ENCODE measurements around the gene MSH3. TPM values are rescaled to one million over a fixed set of nuclear protein-coding genes. Genes with fewer than 3 reads are reported as not detected.

Gene MSH3
- total RNA-seq, result 10 to 100 TPM in 7 of 8 experiments, 1 to 10 TPM in 1; 9.7 to 25.1 (median 15.7) TPM

DNA sequence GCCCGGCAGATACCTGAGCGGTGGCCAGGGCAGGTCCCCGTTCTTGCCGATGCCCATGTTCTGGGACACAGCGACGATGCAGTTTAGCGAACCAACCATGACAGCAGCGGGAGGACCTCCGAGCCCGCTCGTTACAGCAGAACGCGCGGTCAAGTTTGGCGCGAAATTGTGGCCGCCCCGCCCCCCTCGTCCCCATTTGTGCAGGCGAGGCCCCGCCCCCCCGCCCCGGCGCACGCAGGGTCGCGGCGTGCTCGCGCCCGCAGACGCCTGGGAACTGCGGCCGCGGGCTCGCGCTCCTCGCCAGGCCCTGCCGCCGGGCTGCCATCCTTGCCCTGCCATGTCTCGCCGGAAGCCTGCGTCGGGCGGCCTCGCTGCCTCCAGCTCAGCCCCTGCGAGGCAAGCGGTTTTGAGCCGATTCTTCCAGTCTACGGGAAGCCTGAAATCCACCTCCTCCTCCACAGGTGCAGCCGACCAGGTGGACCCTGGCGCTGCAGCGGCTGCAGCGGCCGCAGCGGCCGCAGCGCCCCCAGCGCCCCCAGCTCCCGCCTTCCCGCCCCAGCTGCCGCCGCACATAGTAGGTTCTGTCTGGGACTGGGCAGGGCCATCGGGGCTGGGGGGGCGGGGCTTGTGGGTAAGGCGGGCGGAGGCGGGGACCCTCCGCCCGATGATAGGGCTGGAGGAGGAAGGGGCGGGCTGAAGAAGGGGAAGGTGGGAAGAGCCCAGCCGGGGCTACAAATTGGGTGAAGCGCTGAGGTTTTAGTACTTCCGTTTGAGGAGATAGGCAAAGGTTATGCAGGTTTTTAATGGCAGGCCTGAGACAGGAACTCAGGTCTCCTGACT is at the start of gene MSH3, which contains the start of gene DHFR:
Gene MSH3, plus strand, starts transcription at position 262 of the 840 bp plus-strand sequence. Its CDS starts 76 bp downstream, at position 338.
Gene DHFR, minus strand, starts transcription at position 593 of the 840 bp plus-strand sequence. Its CDS starts 494 bp downstream, at position 99.
- in situ Hi-C loops (cut with MboI; ENCODE audit: low pct_unique_long_range_greater_than_20kb in 2 of 9, low sequenced_read_pairs in 9 of 9, unreplicated experiment in 9 of 9), result loop anchor here in 3 of 9 experiments (25.0 kb wide), 1 partner anchor 167 kb away; the partner anchor contains the start of gene FAM151B (in 3 of the 3)
- ATAC-seq (replicated peaks in 6 of 8), result peak; percentile 89 to 95 (median 94)
- WGBS, 10 experiments, result 0% methylated on average over 1 of the region's 74 CpGs; no CpG with 5 or more reads in 9 of the 10 experiments

DNA sequence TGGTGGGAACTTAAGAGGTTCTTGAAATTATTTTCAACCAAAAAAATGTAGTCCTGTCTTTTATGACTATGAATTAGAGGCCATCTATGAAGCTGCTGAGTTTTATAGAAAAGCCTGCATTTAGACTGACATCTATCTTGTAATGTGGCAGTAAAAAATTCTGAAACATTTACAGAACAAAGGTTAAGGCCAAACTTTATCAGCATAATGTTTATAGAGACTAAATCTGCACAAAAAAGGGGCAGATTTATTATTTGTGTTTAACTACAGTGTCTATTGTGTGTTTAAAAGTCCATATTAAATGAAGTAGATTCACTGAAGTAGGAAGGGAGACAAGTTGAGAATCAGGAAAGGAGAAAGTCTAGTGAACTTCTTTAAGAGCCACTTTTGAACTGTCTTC is 47.1 kb upstream of the MSH3 start:
- no peaks in the 10 kb centered on the region for H3K4me1 ChIP-seq (replicated peaks in 1 of 2)
- in situ Hi-C loops (cut with MboI; ENCODE audit: low pct_unique_long_range_greater_than_20kb in 2 of 9, low sequenced_read_pairs in 9 of 9, unreplicated experiment in 9 of 9), result no loop called here
- H3K4me3 ChIP-seq, result no peak overlapping the region
- no peak overlapping the region for H3K27ac ChIP-seq
- no peak for ATAC-seq (replicated peaks in 6 of 8)

More for the DNA sequence above, at the start of gene MSH3, which contains the start of gene DHFR:
- H3K27ac ChIP-seq, result peak within 1 kb of the TSS; percentile 84 to 95
- peaks cover 3 to 16% of the 10 kb centered on the region in 2 donors for H3K4me1 ChIP-seq (replicated peaks in 1 of 2)
- peak within 1 kb of the TSS; percentile 52 to 97 (median 84) for H3K4me3 ChIP-seq

DNA sequence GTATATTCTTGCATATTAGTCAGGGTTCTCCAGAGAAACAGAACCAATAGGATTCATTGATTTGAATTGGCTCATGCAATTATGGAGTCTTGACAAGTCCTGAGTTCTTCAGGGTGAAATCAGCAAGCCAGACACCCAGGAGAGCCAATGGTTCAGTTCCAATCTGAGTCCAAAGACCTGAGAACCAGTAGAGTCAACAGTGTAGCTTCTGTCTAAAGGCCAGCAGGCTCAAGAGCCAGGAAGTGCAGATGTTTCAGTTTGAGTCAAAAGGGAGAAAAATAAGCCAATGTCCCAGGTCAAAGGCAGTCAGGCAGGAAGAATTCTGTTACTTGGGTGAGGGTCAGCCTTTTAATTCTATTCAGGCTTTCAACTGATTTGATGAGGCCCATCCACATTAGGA is 46.6 kb upstream of the MSH3 start:
- in situ Hi-C loops (cut with MboI; ENCODE audit: low pct_unique_long_range_greater_than_20kb in 2 of 9, low sequenced_read_pairs in 9 of 9, unreplicated experiment in 9 of 9), result no loop called here
- Histone ChIP-seq H3K4me3 (no peak overlapping the region), H3K4me1 (replicated peaks in 1 of 2) (no peaks in the 10 kb centered on the region), H3K27ac (no peak overlapping the region)
- ATAC-seq (replicated peaks in 6 of 8), result no peak

DNA sequence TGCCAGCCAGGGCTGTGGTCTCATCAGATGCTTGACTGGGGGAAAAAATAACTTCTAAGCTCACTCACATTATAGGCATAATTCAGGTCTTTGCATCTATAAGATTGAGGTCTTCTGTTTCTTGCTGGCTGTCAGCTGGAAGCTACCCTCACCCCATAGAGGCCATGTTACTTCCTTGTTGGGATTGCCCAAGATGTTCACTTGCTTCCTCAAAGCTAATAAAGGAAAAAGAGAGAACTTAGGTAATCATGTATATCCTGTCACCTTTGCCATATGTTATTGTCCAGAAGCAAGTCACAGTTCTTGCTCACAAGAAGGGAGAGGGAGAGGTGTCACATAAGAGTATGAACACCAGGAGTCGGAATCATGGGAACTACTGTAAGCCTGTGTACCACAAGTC is 45.7 kb upstream of the MSH3 start:
- Histone ChIP-seq H3K4me1 (replicated peaks in 1 of 2) (no peaks in the 10 kb centered on the region), H3K4me3 (no peak overlapping the region), H3K27ac (no peak overlapping the region)
- ATAC-seq (replicated peaks in 6 of 8), result no peak
- 88 to 100% (median 100%) methylated on average over 1 of the region's 1 CpG; no CpG with 5 or more reads in 3 of the 10 experiments for WGBS, 10 experiments
- in situ Hi-C loops (cut with MboI; ENCODE audit: low pct_unique_long_range_greater_than_20kb in 2 of 9, low sequenced_read_pairs in 9 of 9, unreplicated experiment in 9 of 9), result no loop called here

DNA sequence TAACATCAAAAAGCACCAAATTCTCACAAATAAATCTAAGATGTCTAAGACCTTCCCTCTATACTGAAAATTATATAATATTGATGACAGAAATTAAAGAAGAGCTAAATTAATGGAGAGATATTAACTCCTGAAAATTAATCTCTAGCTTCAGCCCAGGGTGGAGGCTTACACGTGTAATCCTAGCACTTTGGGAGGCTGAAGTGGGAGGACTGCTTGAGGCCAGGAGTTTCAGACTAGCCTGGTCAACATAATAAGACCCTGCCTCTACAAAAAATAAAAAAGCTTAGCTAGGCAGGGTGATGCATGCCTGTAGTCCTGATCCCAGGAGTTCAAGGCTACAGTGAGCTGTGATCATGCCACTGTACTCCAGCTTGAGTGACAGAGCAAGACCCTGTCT is 44.8 kb upstream of the MSH3 start:
- no peak for ATAC-seq (replicated peaks in 6 of 8)
- Histone ChIP-seq H3K4me1 (replicated peaks in 1 of 2) (no peaks in the 10 kb centered on the region), H3K4me3 (no peak overlapping the region), H3K27ac (no peak overlapping the region)
- in situ Hi-C loops (cut with MboI; ENCODE audit: low pct_unique_long_range_greater_than_20kb in 2 of 9, low sequenced_read_pairs in 9 of 9, unreplicated experiment in 9 of 9), result no loop called here
- WGBS, 10 experiments, result 38 to 100% (median 80%) methylated on average over 1 of the region's 1 CpG; no CpG with 5 or more reads in 5 of the 10 experiments

DNA sequence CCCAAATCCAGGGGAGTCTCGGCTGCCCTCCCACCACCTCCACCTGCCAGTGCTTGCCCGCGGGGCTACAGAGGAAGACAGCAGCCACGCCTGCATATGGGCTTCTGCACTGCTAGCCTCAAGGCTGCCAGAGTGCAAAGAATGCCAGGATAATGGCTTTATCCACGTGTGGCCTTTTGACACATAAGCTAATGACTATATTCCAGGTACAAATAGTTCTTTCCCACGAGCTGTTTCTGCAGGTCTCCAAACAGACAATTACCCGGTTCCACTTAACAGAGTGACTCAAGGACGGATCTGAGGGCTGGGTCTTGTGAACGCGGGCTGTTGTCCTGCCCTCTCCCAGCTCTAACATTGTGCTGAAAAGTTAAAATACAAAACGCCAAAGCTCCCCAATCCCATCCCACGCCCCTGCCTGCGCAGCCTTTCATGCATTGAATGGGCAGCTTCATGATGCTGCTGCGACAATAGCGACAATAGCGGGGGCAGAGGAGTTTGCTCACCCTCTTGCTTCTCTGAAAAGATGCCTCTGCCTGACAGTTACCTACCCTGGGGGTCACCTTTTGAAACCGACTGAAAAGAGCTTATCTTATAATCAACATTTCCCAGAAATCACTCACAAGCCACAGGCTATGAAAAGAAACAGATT is 39.1 kb upstream of the MSH3 start:
- peak in 2 of 8 experiments; percentile 25 to 41 for ATAC-seq (replicated peaks in 6 of 8)
- in situ Hi-C loops (cut with MboI; ENCODE audit: low pct_unique_long_range_greater_than_20kb in 2 of 9, low sequenced_read_pairs in 9 of 9, unreplicated experiment in 9 of 9), result no loop called here
- H3K4me1 ChIP-seq (replicated peaks in 1 of 2), result no peaks in the 10 kb centered on the region
- no peak overlapping the region for H3K27ac ChIP-seq
- H3K4me3 ChIP-seq, result no peak overlapping the region
- 22 to 90% (median 72%) methylated on average over 2 to 12 of the region's 17 CpGs for WGBS, 10 experiments

DNA sequence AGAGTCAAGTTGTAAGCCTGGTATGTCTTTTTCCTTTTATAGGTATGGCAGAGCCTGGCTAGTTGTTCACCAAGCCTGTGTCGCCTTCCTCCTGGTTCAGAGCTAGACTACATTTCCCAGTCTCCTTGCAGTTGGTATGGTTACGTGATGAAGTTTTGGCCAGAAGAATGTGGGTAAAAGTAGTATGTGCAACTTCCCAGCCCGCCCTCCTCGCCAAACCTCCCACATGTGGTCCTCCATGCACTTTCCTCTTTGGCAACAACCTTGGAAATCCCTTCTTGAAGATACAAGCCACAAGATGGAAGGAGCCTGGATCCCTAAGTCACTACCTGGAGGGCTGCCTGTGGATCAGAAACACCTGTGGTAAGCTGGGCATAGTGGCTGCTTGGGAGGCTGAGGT is 36.0 kb upstream of the MSH3 start:
- in situ Hi-C loops (cut with MboI; ENCODE audit: low pct_unique_long_range_greater_than_20kb in 2 of 9, low sequenced_read_pairs in 9 of 9, unreplicated experiment in 9 of 9), result no loop called here
- no peak for ATAC-seq (replicated peaks in 6 of 8)

DNA sequence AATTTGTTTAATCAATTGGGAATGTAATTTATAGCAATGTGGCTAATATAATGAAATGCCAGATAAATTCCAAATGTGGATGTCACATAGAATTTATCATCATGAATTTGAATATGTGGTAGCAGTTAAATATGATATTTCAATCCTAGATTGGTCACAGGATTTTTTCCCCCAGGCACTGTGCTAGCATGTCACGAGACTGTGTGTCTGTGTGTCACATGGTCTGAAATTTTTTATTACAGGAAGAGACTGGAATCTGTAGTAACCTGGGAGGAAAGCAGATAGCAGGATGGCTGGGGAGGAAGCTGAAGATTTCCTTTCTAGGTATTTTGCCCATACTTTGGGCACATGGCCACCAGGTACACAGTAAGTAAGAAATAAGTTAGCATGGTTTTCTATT is 35.4 kb upstream of the MSH3 start:
- no peaks in the 10 kb centered on the region for H3K4me1 ChIP-seq (replicated peaks in 1 of 2)
- WGBS, 10 experiments, result 57 to 100% (median 100%) methylated on average over 1 of the region's 1 CpG; no CpG with 5 or more reads in 4 of the 10 experiments
- ATAC-seq (replicated peaks in 6 of 8), result peak in 1 of 8 experiments; percentile 36
- in situ Hi-C loops (cut with MboI; ENCODE audit: low pct_unique_long_range_greater_than_20kb in 2 of 9, low sequenced_read_pairs in 9 of 9, unreplicated experiment in 9 of 9), result no loop called here
- H3K27ac ChIP-seq, result no peak overlapping the region
- H3K4me3 ChIP-seq, result no peak overlapping the region

More for the DNA sequence above, 36.0 kb upstream of the MSH3 start:
- 60 to 100% (median 96%) methylated on average over 1 to 4 of the region's 4 CpGs; no CpG with 5 or more reads in 4 of the 10 experiments for WGBS, 10 experiments
- no peak overlapping the region for H3K27ac ChIP-seq
- no peaks in the 10 kb centered on the region for H3K4me1 ChIP-seq (replicated peaks in 1 of 2)
- no peak overlapping the region for H3K4me3 ChIP-seq

DNA sequence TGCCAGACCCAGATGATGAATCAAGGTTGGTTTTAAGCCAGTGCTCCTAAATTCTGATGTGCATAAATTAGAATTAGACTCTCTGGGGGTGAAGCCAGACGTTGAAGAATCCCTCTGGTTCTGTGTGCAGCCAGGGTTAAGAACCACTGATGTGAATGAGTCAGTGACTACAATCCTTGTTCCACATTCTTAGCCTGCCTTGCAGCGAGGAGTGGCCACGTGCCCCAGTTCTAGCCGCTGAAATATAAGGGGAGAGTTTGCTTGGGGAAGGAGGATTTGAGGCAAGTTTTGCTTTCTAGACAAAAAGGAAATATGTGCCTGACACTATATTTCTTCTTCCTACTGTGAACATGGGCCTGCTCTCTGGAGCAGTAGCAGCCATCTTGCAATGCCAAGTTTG is 34.2 kb upstream of the MSH3 start:
- WGBS, 10 experiments, result 16 to 92% (median 75%) methylated on average over 2 to 4 of the region's 4 CpGs; no CpG with 5 or more reads in 5 of the 10 experiments

DNA sequence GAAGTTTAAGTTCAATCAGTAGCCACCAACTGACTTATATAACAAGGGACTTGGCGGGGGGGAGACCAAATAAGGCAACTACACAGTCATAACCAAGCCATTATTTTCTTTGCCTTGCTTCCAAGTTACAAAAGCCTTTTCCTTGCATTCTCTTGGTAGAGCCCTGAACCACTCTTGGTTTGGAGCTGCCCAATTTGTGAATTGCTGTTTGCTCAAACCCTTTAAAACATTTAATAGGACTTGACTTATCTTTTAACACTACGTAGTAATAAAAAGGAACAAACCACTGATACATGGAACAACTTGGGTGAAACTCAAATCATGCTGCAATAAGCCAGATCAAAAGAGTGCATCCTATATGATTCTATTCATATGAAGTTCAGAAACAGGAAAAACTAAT is 31.7 kb upstream of the MSH3 start:
- H3K4me3 ChIP-seq, result no peak overlapping the region
- in situ Hi-C loops (cut with MboI; ENCODE audit: low pct_unique_long_range_greater_than_20kb in 2 of 9, low sequenced_read_pairs in 9 of 9, unreplicated experiment in 9 of 9), result no loop called here
- no peak overlapping the region for H3K27ac ChIP-seq
- H3K4me1 ChIP-seq (replicated peaks in 1 of 2), result no peaks in the 10 kb centered on the region
- 75 to 100% (median 100%) methylated on average over 1 to 2 of the region's 2 CpGs for WGBS, 10 experiments
- ATAC-seq (replicated peaks in 6 of 8), result no peak

More for the DNA sequence above, 34.2 kb upstream of the MSH3 start:
- no peak overlapping the region for H3K27ac ChIP-seq
- ATAC-seq (replicated peaks in 6 of 8), result peak in 2 of 8 experiments; percentile 51 to 76
- H3K4me3 ChIP-seq, result no peak overlapping the region
- in situ Hi-C loops (cut with MboI; ENCODE audit: low pct_unique_long_range_greater_than_20kb in 2 of 9, low sequenced_read_pairs in 9 of 9, unreplicated experiment in 9 of 9), result no loop called here
- H3K4me1 ChIP-seq (replicated peaks in 1 of 2), result no peaks in the 10 kb centered on the region

DNA sequence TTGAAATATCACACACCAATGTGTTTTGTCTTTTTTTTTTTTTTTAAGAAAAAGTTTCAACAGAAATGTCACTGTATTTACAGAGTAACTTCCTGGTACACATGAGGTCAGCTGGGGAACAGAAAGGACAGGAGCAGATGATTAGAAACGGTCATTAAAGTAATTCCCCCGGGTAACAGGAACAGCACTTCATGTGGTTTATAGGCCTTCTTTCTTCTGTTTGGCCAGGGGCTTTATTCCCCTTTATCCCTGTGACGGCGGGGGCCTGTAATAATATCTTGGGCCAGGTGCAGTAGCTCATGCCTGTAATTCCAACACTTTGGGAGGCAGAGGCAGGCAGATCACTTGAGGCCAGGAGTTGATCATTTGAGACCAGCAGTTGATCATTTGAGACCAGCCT is 30.5 kb upstream of the MSH3 start:
- in situ Hi-C loops (cut with MboI; ENCODE audit: low pct_unique_long_range_greater_than_20kb in 2 of 9, low sequenced_read_pairs in 9 of 9, unreplicated experiment in 9 of 9), result no loop called here
- no peak for ATAC-seq (replicated peaks in 6 of 8)
- H3K27ac ChIP-seq, result no peak overlapping the region
- 60 to 100% (median 78%) methylated on average over 2 to 4 of the region's 4 CpGs; no CpG with 5 or more reads in 1 of the 10 experiments for WGBS, 10 experiments
- no peaks in the 10 kb centered on the region for H3K4me1 ChIP-seq (replicated peaks in 1 of 2)
- no peak overlapping the region for H3K4me3 ChIP-seq

DNA sequence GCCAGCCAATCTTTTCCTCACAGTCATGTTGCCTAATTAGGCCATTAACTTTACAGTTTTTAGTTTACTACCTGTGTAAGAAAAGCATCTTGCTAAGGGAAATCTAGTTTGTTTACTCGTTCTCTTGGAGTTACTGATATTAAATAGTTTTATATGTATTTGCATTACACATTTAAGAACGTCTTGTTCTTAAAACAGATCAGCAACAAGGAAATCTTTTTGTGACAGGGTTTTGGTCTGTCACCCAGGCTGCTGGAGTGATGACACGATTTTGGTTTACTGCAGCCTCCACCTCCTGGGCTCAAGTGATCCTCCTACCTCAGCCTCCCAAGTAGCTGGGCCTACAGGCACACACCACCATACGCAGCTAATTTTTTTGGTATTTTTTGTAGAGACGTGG is 29.2 kb upstream of the MSH3 start:
- WGBS, 10 experiments, result 81 to 100% (median 94%) methylated on average over 2 to 5 of the region's 5 CpGs
- Histone ChIP-seq H3K4me3 (no peak overlapping the region), H3K27ac (no peak overlapping the region), H3K4me1 (replicated peaks in 1 of 2) (no peaks in the 10 kb centered on the region)
- ATAC-seq (replicated peaks in 6 of 8), result no peak
- in situ Hi-C loops (cut with MboI; ENCODE audit: low pct_unique_long_range_greater_than_20kb in 2 of 9, low sequenced_read_pairs in 9 of 9, unreplicated experiment in 9 of 9), result no loop called here

DNA sequence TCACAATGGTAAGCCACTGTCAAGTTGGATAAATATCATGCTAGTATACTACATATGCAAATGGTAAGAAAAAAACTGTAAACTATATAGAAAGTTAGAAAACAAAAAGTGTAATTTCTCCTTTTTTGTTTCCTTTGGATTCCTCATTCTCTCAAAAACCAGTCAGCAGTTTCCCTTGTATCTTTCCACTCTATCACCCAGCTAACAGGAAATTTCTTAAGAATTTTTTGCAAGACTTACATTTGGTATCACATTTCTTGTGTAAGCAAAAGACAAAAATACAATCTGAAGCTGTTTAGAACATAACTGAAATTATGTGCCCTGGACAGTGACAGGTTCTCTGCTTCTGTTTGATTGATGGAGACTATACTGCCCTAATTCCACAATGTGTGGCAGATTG is 25.2 kb upstream of the MSH3 start:
- no peak overlapping the region for H3K4me3 ChIP-seq
- H3K4me1 ChIP-seq (replicated peaks in 1 of 2), result no peaks in the 10 kb centered on the region
- no peak overlapping the region for H3K27ac ChIP-seq
- ATAC-seq (replicated peaks in 6 of 8), result no peak
- in situ Hi-C loops (cut with MboI; ENCODE audit: low pct_unique_long_range_greater_than_20kb in 2 of 9, low sequenced_read_pairs in 9 of 9, unreplicated experiment in 9 of 9), result no loop called here

Measured in motor neuron (in vitro differentiated cells).